Measurements from ENCODE around the gene RDH13. TPM values are rescaled to one million over a fixed set of nuclear protein-coding genes. Genes with fewer than 3 reads are reported as not detected.

Gene RDH13
- total RNA-seq, 1 donor from 2014 or later = 13.5 TPM

DNA sequence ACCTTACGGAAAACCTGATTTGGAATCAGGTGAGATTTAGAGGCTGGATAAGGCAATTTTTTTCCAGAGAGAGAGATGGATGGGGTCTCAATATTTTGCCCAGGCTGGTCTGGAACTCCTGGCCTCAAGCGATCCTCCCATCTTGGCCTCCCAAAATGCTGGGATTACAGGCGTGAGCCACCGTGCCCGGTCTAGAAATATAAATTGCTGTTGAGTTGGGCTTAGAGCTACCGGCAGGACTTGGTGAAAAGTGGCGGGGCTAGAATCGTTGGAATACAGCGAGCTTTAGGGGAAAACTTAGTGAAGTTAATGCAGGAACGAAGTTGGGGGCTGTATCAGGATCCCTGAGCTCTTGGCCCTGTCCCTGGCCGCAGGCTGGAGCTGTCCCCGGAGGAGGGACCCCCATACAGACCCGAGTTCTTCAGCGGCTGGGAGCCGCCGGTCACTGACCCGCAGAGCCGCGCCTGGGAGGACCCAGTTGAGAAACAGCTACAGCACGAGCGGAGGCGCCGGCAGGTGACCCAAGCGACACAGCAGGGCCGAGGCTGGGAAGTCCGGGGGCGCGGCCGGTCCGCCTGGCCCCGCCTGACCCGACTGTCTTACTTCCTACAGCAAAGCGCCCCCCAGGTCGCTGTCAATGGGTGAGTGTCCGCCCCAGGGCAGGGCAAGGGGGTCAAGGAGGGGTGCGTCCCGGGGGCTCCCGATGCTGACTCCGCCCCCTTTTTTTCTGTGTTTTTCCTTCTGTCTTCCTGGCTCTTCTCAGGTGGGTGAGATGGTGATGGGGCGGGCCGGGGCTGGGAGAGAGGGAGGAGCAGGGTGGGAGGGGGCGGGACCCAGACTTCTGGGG, 20.3 kb upstream of the RDH13 start:
- peaks cover 21% of the 10 kb centered on the region for H3K4me1 Mint-ChIP-seq (ENCODE audit: unreplicated experiment)
- peak overlapping the region; percentile 51 for H3K4me3 Mint-ChIP-seq (ENCODE audit: unreplicated experiment)
- TF ChIP-seq, protein P1, sequence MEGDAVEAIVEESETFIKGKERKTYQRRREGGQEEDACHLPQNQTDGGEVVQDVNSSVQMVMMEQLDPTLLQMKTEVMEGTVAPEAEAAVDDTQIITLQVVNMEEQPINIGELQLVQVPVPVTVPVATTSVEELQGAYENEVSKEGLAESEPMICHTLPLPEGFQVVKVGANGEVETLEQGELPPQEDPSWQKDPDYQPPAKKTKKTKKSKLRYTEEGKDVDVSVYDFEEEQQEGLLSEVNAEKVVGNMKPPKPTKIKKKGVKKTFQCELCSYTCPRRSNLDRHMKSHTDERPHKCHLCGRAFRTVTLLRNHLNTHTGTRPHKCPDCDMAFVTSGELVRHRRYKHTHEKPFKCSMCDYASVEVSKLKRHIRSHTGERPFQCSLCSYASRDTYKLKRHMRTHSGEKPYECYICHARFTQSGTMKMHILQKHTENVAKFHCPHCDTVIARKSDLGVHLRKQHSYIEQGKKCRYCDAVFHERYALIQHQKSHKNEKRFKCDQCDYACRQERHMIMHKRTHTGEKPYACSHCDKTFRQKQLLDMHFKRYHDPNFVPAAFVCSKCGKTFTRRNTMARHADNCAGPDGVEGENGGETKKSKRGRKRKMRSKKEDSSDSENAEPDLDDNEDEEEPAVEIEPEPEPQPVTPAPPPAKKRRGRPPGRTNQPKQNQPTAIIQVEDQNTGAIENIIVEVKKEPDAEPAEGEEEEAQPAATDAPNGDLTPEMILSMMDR (IDR thresholded peaks at IDR 0.05; ENCODE audit: unreplicated experiment) = no peak
- H3K9me3 Mint-ChIP-seq (ENCODE audit: unreplicated experiment) = no peaks in the 10 kb centered on the region
- peaks cover 47% of the 10 kb centered on the region for H3K27me3 Mint-ChIP-seq (ENCODE audit: unreplicated experiment)
- H3K36me3 Mint-ChIP-seq (ENCODE audit: low read depth, unreplicated experiment) = peaks cover 15% of the 10 kb centered on the region
- no peak for DNase-seq (ENCODE audit: low spot score)
- H3K27ac Mint-ChIP-seq (ENCODE audit: unreplicated experiment) = no peak overlapping the region

DNA sequence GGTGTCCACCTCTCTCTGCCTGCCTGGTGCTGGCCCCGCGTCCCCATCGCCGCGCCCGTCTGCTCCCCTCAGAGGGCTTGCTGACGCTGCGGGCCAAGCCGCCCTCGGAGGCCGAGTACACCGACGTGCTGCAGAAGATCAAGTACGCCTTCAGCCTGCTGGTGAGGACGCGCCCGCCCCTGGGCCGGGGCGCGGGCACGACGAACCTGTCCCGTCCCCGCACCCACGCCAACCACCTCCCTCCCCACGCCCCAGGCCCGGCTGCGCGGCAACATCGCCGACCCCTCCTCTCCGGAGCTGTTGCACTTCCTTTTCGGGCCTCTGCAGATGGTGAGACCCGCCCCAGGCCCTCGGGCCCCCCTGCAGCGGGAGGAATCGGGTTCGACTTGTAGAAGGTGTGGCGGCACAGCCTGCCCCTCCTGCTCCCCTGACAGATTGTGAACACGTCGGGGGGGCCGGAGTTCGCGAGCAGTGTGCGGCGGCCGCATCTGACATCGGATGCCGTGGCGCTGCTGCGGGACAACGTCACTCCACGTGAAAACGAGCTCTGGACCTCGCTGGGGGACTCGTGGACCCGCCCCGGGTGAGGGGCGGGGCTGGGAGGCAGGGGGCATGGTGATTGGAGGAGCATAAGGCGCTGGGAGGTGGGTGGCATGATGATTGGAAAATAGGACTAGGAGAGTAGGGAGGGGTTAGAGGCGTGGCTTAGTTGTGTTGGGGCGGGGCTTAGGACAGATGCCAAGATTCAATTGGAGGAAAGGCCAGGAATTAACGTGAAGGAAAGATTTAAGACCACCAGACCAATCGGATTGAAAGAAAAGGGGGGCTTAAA, 19.3 kb upstream of the RDH13 start:
- Mint-ChIP-seq H3K9me3 (ENCODE audit: unreplicated experiment) (no peaks in the 10 kb centered on the region), H3K36me3 (ENCODE audit: low read depth, unreplicated experiment) (peaks cover 11% of the 10 kb centered on the region), H3K27me3 (ENCODE audit: unreplicated experiment) (peaks cover 43% of the 10 kb centered on the region), H3K4me3 (ENCODE audit: unreplicated experiment) (peak overlapping the region; percentile 51), H3K4me1 (ENCODE audit: unreplicated experiment) (peaks cover 13% of the 10 kb centered on the region), H3K27ac (ENCODE audit: unreplicated experiment) (peak overlapping the region; percentile 75)
- no peak for DNase-seq (ENCODE audit: low spot score)
- TF ChIP-seq, protein P1 (IDR thresholded peaks at IDR 0.05; ENCODE audit: unreplicated experiment) = no peak

DNA sequence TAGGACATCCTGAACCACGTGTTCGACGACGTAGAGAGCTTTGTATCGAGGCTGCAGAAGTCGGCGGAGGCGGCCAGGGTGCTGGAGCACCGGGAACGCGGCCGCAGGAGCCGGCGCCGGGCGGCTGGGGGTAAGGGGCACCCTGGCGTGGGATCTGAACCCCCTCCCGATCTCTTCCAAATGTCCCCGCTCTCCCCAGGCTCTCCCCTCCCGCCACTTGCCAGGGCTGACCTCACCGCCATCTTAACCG, 18.7 kb upstream of the RDH13 start:
- Mint-ChIP-seq H3K4me3 (ENCODE audit: unreplicated experiment) (no peak overlapping the region), H3K4me1 (ENCODE audit: unreplicated experiment) (peaks cover 16% of the 10 kb centered on the region), H3K27ac (ENCODE audit: unreplicated experiment) (no peak overlapping the region), H3K9me3 (ENCODE audit: unreplicated experiment) (no peaks in the 10 kb centered on the region), H3K27me3 (ENCODE audit: unreplicated experiment) (peaks cover 43% of the 10 kb centered on the region), H3K36me3 (ENCODE audit: low read depth, unreplicated experiment) (peaks cover 16% of the 10 kb centered on the region)
- TF ChIP-seq, protein P1 (IDR thresholded peaks at IDR 0.05; ENCODE audit: unreplicated experiment) = no peak
- DNase-seq (ENCODE audit: low spot score) = no peak

DNA sequence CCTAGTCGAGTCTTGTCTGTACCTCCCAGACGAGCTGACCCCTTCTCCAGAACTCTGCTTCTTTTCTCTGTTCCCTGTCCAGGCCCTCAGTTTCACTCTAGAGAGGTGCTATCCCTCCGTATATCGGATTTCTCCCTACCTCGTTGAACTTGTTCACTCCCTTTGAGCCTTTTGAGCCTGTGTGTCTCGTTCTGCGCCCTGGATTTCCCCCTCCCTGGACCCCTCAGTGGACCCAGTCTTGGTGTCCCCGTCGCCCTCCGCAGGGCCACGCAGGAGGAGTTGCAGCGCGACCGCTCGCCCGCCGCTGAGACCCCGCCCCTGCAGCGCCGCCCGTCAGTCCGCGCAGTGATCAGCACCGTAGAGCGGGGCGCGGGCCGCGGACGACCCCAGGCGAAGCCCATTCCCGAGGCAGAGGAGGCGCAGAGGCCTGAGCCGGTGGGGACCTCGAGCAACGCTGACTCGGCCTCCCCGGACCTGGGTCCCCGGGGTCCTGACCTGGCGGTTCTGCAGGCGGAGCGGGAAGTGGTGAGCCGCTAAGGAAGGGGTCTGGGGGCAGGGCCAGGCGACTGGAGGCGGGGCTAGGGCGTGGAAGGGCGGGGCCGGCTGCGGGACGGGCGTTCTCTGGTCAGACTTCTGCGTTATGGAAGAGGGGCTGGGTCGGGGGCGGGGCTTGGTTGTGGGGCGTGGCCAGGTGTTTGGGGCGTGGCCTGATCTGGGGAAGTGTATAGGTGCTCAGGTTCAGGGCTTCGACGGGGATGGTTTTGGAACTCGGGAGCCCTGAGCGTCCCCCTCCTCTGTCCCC, 18.2 kb upstream of the RDH13 start:
- Mint-ChIP-seq H3K36me3 (ENCODE audit: low read depth, unreplicated experiment) (peaks cover 16% of the 10 kb centered on the region), H3K27me3 (ENCODE audit: unreplicated experiment) (peaks cover 43% of the 10 kb centered on the region), H3K27ac (ENCODE audit: unreplicated experiment) (no peak overlapping the region), H3K4me1 (ENCODE audit: unreplicated experiment) (peaks cover 18% of the 10 kb centered on the region), H3K4me3 (ENCODE audit: unreplicated experiment) (peak overlapping the region; percentile 77), H3K9me3 (ENCODE audit: unreplicated experiment) (no peaks in the 10 kb centered on the region)
- TF ChIP-seq, protein P1 (IDR thresholded peaks at IDR 0.05; ENCODE audit: unreplicated experiment) = no peak
- DNase-seq (ENCODE audit: low spot score) = peak; percentile 80
